HG03135 (cell line): ENCODE results near the gene UMODL1.
"Not testable (repeated sequence)": the region's sequence is repeated elsewhere in the genome, so short reads cannot be mapped to it uniquely, and the experiment has no call there.

Experiments
- ATAC-seq: cut with Tn5 transposase; IDR thresholded peaks from one replicate; pipeline ENCODE4 v1.9.1; 2021; ENCODE audit warnings: mild to moderate bottlenecking, moderate library complexity; ENCODE audit not compliant: unreplicated experiment

Gene UMODL1

DNA sequence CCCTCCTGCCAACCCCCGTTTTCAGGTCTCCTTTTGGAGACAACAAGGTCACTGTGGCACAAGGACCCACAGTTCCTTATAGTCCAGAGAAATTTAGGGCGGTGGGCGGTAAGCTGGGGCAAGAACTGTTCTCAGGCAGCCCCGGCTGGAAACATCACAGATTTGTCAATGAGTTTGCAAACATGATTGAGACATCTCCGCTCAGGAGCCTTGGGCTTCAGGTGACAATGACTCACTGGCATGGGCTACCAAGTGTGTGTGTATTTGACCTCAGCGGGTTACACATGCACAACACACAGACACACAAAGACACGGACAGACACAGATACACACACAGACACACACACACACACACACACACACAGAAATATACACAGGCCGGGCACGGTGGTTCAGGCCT is 89.6 kb downstream of the UMODL1 start:
- ATAC-seq, result no peak

DNA sequence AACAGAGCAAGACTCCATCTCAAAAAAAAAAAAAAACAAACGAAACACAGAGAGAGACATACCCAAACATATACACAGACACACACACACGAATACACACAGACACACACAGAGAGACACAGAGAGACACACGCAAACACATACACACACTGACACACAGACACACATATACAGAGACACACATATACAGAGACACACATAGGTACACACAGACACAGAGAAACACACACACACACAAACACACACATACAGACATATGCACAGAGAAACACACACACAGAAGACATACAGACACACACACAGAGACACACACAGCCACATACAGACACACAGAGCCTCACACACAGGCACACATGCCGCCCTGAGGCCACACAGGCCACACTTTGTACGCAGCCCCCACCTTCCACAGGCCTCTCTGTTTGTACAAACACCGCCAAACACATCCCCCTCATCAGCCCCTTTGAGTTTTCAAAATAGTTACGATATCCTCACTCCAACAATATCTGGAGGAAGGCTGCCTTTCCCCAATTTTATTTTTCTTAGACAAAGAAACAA is 90.4 kb downstream of the UMODL1 start:
- ATAC-seq, result no peak

DNA sequence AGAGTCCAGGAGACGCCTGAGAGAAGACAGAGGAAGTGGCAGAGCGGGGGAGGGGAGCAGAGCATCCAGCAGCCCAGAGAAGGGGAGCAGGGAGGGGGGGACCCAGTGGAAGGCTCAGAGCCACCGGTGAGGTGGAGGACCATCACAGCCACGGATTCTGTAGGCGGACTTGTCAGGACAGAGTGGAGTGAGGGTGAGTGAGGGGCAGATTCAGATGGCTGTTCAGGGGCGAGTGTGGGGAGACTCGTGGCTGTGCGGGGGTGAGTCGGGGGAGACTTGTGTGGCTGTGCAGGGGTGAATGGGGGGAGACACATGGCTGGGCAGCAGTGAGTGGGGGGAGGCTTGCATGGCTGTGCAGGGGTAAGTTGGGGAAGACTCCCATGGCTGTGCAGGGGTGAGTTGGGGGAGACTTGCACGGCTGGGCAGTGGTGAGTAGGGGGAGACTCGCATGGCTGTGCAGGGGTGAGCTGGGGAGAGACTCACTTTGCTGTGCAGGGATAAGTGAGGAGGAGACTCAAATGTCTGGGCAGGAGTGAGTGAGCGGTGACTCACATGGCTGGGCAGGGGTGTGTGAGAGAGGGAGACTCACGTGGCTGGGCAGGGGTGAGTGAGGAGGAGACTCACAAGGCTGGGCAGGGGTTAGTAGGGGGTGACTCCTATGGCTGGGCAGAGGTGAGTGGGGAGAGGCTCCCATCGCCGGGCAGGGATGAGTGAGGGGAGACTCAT is 91.0 kb downstream of the UMODL1 start:
- no peak for ATAC-seq

DNA sequence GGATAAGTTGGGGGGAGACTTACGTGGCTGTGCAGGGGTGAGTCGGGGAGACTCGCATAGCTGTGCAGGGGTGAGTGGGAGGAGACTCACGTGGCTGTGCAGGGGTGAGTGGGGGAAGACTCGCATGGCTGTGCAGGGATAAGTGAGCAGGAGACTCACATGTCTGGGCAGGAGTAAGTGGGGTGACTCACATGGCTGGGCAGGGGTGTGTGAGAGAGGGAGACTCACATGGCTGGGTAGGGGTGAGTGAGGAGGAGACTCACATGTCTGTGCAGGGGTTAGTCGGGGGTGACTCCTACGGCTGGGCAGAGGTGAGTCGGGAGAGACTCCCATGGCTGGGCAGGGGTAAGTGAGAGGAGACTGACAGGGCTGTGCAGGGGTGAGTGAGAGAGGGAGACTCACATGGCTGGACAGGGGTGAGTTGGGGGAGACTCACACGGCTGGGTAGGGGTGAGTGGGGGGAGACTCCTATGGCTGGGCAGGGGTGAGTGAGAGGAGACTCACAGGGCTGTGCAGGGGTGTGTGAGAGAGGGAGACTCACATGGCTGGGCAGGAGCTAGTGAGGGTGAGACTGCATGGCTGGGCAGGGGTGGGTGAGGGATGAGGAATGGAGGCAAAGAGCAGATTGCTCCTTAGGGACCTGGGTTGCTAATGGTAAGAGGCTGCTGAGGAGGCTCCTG is 91.9 kb downstream of the UMODL1 start:
- ATAC-seq, result no peak

DNA sequence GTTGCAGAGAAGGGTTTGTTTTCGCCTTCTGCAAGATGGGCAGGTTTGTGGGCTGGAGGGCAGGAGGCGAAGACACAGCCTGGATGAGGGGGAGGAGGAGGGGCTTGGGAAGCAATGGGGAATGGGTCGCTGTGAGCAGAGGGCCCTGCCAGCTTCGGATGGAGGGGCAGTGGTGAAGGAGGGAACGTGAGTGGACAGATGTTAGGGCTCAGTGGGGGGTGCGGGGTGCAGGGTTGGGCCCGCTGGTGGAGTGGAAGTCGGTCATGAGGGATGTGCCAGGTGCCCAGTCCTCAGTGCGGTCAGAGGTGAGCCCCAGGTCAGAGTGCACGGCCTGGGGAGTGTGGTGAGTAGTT is 92.4 kb downstream of the UMODL1 start:
- no peak for ATAC-seq

DNA sequence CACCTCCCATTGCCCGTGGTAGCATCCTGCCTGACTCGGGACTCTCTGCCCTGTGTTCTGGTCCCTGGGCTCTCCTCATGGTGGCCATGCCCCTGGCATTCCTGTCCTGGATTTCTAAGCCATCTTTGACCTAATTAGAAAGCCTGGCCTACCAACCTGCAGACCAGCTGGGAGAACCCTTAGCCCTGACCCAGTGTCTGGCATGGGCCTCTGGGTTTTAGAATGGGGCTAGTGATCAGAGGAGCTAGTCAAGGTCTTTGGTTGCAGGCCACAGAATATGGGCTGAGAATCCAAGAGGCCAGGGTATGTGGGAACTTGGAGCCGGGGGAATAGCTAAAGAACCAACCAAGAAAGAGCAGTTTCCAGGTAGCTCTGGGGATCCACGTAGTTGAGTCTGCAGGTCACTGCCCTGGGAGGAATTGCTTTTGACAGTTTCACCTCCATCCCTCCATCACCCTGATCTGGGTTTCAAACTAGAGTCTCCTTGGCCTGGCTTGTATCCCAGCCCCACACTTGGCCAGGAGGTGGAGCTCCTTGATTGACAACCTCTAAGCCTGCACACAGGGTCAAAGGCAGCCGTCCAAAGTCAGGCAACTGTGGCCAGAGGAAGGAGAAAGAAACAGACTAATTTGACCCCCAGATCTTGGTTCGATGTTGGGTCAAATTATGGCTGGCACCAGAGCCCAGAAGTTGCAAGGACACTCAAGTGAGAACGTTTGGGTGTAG is 93.1 kb downstream of the UMODL1 start:
- no peak for ATAC-seq

DNA sequence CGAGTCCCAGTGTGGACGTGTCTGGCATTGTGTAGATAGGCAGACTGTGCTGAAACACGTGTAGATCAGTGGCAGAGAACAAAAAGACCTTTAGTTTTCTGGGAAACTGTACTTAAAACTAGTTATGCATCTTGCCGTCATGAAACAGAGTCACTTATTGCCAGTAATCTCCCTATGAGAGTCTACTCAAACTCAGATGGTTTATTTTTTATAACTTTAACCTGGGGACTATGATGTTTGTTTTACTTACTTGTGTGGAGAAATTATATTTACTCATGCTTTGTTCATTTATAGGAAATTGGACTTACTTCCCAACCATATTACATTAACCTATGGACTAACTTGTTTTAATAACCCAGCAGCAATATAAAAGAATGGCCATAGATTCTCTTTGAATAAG is 93.7 kb downstream of the UMODL1 start:
- no peak for ATAC-seq

DNA sequence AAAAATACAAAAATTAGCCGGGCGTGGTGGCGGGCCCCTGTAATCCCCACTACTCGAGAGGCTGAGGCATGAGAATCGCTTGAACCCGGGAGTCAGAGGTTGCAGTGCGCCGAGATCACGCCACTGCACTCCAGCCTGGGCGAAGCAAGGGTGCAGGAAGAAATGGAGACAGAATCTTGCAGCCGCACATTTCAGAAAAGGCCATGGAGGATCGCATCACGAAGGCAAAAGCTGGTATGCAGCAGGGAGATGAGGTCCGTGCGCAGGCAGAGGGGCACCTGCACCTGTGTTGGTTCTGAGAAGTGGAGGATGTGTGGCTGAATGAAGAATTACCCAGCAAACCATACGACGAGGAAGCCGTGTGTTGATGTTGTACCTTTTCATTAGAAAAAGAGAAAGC is 94.8 kb downstream of the UMODL1 start:
- ATAC-seq, result no peak

DNA sequence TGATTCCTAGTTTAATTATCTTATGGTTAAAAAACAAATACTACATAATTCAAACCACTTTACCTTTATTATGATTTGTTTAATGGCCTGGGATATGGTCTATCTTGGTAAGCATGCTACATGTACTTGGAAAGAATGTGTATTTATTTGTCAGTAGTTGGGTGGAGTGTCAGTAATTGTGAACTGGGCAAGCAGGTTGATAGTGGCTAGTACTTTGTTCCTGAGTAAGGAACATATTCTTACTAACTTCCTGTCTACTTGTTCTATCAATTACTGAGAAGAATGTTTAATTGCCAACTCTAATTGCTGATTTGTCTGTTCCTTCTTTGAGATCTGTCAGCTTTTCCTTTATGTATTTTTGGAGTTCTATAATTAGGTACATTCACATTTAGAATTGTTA is 98.6 kb downstream of the UMODL1 start:
- ATAC-seq, result no peak

DNA sequence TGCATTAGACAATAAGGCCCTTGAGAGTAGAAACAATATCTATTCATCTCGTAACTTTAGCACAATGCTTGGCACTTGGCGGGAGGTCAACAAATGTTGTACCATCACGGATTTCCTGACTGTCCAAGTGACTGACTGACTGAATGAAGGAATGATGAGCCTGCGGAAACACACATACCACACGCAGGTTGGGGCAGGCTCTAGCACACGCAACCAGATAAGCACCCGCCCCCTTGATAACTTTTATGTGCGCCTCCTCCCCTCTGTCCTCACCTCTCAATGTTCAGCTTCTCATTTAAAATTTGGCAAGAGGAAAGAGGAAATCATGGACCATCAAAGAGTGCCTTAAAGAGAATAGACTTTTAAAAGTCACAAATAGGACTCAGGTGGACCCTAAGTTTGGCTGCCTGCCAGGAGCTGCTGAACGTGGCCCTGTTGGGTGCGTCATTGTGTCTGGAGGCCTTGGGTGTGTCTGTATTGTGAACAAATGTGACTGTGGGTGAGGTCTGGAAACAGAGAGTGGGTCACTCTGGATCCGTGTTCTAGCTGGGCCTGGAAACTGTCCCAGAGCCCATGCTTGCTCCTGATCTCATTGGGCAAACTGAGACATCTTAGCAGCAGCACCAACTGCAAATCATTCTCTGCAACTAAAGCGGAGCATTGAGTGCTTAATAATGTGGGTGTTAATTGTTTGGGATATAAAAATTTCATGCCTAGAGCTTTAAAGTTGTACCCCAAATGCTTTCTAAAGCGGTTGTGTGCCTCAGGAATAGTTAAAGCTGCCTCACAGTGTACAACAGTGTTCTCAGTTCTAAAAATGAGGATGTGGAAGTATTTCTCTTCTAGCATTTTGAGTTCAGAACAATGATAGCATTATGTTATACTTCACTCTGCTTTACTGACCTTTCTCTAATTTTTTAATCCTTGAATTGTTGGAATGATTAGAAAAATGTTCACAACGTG is 100.3 kb downstream of the UMODL1 start:
- no peak for ATAC-seq

DNA sequence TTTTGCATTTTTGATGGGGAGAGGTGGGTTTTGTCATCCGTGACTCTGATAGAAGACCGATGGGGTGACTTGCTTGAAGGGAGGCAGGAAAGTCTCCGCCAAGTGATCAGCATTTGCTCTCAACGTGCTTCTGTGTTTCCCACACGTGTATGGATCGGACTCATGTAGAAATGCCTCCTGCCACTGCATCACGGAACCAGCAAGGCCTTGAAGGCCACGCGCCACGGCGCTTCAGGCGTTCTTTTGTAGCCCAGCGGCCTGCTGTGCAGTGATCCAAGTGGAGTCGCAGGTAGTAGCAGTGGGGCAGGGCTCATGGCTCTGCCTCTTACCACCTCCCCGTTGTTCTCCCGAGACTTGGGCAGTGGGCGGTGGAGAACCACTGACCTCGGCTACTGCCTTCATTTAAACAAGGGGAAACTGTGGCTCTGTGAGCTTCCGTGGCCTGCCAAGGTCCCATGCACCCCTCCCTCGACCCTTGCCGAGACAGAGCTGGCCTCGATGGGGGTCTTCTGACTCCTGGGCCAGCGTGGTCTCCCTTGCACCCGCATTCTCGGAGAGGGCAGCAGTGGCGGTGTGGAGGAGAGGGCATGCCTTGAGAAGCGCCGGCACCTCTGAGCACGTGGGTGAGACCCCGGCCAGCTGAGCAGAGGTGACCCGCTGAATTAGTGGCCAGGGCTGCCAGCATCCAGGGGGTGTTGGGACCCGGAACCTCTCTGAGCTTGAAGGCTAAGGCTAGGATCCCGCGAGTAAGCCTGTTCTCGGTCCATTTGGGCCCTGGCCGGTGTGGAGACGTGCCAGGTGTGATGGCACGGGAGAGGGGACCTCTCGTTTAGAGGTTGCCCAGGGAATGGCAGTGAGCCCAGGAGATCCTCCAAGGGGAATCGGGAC is 101.7 kb downstream of the UMODL1 start:
- no peak for ATAC-seq

DNA sequence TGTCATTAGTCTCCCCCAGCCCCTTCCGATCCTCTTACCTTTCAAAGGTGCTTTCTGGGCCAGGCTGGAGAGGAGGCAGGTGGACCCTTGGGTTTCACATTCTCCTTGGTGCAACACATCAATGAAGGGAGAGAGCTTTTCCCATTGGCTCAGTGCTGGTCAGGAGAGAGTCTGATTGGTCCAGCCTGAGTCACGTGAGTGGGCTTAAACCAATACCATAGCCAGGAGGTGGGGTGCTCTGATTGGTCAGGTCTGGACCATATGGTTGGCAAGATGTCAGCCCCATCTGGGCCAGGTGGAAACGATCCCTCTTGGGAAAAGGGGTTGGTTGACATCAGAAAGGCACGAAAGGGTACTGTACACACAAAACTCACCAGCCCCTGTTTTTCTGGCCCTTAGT is 103.1 kb downstream of the UMODL1 start:
- ATAC-seq, result no peak

DNA sequence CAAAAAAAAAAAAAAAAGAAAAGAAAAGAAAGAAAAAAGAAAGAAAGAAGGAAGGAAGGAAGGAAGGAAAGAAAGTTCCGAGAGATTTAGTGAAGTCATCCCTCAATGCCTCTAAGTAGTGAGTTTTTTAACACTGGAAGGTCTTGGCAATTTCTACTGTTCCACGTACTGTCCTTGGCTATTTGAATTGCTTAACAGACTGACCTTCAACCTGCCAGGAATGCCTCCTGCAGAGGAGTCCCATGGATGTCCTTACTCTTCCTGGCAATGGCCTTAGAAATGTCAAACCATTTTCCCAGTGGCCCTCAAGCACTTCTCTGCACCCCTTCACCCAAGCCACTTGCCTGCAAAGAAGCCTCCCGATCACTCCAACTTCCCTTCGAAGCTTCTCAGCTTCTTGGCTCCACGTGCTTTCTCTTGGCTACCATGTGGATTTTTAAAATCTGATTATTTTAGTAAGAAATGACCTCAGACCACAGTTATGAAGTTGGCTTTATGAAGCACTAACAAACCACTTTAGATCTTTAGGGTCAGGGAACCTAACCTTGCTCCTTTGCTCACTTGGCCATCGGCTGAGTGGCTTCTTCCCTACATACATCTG is 104.1 kb downstream of the UMODL1 start:
- ATAC-seq, result no peak

DNA sequence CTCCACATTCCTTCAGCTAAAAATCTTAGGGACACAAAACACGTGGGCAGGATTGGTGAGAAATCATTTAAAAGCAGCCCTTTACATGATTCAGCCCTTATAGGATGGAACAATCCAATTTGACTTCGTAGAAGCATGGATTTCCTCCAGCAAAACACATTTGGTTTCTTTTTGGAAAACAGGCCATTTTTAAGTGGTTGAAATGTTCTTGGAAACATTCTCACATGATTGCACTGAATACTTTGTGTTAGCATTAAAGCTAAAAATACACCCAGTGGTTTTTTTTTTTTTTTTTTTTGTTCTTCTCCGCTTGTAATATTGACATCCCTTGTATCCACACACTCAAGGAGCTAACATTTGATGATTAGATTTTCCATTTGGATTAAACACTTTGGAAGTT is 105.7 kb downstream of the UMODL1 start:
- no peak for ATAC-seq

DNA sequence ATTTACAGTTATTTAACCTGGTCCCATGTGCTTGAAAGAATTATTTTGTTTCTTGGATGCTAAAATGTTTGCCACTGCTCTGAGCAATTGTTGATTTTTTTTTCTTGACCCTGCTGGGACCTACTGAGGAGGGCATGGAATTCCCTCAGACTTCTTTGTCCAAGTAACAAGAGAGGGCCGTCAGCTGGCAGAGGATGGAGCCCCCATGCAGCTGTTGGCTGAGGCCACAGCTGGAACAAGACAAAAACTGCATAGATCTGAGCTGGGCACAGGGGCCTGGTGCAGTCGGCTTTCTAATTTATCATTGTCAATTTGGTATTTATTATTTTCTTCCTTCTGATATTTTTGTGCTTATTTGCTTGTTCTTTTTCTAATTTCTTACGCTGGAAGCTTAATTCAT is 108.2 kb downstream of the UMODL1 start:
- ATAC-seq, result no peak

DNA sequence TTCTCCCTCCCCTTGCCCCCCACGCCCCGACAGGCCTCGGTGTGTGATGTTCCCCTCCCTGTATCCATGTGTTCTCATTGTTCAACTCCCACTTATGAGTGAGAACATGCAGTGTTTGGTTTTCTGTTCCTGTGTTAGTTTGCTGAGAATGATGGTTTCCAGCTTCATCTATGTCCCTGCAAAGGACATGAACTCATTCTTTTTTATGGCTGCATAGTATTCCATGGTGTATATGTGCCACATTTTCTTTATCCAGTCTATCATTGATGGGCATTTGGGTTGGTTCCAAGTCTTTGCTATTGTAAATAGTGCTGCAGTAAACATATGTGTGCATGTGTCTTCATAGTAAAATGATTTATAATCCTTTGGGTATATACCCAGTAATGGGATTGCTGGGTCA is 108.9 kb downstream of the UMODL1 start:
- not testable (repeated sequence) for ATAC-seq

DNA sequence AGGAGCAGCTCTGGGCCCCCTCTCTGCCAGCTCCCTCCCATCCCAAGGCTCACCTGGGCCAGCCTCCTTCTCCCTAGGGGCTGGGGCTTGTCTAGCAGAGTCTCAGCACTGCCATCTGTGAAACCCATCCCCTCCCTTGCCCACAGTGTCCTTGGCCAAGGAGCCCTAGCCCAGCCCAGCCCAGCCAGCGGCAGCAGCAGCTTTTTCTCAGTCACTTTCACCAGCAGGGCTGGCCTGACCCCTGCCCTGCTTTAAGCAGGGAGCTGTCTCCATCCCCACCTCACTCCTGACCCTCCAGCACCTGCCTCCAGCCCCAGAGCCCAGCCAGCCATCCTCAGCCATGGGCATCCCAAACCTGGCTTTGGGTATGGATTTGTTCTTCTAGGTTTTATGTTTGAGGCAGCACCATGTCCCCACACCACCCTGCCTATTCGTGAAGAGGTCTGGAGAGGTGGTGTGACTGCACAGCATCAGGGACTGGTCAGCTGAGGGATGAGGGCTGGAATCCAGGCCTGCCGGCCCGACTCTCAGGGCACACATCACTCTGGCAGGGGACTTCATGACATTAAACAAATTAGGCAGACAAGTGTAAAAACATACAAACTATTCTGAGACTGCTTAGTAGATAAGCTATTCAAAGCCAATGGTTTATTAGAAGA is 111.7 kb downstream of the UMODL1 start:
- ATAC-seq, result no peak

DNA sequence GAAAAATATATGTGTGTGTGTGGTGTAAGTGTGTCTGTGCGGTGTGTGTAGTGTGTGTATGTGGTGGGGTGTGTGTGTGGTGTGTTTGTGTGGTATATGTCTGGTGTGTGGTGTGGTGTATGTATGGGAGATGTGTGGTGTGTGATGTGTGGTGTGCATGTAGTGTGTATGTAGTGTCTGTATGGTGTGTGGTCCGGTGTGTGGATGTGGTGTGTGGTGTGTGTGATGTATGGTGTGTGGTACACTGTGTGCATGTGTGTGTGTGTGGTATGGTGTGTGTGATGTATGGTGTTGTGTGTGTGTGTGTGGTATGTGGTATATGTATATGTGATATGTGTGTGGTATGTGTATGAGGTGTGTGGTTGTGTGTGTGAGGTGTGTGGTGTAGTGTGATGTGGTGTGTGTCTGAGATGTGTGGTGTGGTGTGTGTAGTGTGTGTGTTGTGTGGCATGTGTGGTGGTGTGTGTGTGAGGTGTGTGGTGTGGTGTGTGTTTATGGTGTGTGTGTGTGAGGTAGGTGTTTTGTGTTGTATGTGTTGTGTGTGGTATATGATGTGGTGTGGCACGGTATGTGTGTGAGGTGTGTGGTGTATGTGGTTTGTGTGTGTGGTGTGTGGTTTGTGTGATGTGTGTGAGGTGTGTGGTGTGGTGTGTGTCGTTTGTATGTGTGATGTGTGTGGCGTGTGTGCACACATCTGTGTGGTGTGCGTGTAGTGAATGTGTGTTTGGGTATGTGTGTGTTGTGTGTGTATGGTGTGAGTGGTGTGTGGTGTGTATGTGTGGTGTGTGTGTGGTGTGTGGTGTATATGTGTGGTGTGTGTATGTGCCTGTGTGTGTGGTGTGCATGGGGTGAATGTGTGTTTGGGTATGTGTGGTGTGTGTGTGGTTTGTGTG is 112.5 kb downstream of the UMODL1 start:
- ATAC-seq, result no peak
